ENCODE results near the gene MEIS3.
A peak's percentile ranks its signal among the peaks of the same experiment; 100 is the strongest.

MEIS3 gene

DNA sequence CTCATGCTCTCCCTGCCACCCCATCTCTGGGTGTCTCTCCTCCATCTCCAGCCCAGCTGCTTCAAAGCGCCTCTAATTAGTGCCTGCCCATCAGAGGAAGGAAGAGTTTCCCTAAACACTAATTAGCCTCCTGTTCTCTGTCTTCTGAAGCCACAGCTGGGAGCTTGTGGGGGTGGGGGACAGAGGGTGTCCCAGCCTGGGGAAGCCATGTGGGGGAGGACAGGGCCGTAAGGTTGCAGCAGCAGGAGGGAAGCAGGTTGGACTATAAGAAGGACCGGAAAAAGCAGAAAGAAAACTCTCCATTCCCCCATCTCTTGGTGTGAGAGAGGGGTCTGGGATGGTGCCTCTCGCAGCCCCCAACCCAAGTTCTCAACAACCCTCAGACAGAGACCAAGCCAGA lies 26.2 kb upstream of the MEIS3 start:
- Mint-ChIP-seq H3K4me3 (peak overlapping the region; percentile 73), H3K27ac (peak overlapping the region; percentile 1), H3K4me1 (ENCODE audit: low read depth) (peaks cover 44% of the 10 kb centered on the region)

DNA sequence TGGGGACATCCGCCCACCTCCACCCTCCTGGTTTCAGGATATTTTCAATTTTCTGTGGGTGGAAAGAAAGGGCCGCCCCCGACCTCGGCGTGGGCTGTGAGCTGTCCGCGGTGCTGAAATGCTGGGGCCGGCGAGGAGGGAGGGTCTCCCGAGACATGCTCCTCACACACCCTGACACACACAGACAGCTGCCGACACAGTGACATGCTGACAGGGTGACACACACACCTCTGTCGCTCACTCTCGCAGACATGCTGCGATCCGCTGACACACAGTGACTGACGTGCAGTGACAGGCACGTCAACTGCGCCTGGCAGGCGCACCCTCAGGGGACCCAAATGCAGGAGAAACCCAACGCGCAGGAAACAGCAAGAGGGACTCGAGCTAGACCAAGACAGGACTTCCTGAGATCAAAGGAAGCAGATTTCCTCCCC lies 25.1 kb upstream of the MEIS3 start:
- H3K9me3 Mint-ChIP-seq (ENCODE audit: low read depth), result no peaks in the 10 kb centered on the region
- peaks cover 40% of the 10 kb centered on the region for H3K27me3 Mint-ChIP-seq
- peak overlapping the region; percentile 75 for H3K4me3 Mint-ChIP-seq
- H3K27ac Mint-ChIP-seq, result peak overlapping the region; percentile 0
- H3K4me1 Mint-ChIP-seq (ENCODE audit: low read depth), result peaks cover 44% of the 10 kb centered on the region
- H3K36me3 Mint-ChIP-seq, result no peaks in the 10 kb centered on the region

More for the DNA sequence above, 26.2 kb upstream of the MEIS3 start:
- Mint-ChIP-seq H3K27me3 (peaks cover 37% of the 10 kb centered on the region), H3K36me3 (no peaks in the 10 kb centered on the region), H3K9me3 (ENCODE audit: low read depth) (no peaks in the 10 kb centered on the region)

DNA sequence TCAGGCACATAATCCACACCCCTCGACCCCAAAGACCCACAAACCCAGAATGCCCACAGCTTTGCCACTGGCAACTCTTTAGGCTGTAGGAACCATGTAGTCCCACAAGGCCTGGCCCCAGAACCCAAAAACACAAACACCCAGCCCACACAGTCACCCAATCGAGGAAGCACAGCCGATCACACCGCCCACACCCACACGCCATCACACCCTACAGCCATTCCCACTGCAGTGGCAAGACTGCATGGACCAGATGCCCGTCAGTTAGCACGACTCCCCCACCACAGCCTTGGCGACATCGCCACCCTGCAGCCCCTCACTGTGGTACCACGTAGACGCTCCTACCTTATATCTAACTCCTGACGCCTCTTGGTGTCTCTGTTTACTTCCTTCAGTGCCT lies 24.0 kb upstream of the MEIS3 start:
- Mint-ChIP-seq H3K36me3 (no peaks in the 10 kb centered on the region), H3K27me3 (peaks cover 44% of the 10 kb centered on the region), H3K27ac (no peak overlapping the region), H3K4me1 (ENCODE audit: low read depth) (peaks cover 44% of the 10 kb centered on the region), H3K9me3 (ENCODE audit: low read depth) (no peaks in the 10 kb centered on the region), H3K4me3 (no peak overlapping the region)

DNA sequence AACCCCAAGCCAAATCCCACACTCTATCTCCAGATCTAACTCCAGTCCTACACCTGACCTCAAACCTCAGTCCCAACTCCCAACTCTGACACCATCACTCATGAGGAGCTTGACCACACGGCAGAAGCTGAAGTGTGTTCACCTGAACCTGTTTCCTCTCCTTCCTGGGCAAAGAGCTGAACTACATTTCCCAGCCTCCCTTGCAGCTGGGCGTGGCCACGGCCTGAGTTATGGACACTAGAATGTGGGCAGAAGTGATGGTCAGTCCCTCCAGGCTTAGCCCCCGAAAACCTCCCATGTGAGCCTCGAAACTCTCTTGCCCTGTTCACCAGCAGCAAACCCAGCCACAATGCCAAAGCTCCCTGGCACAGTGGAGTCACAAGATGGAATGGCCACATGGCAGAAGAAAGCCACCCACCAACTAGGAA lies 19.5 kb upstream of the MEIS3 start:
- no peak overlapping the region for H3K27ac Mint-ChIP-seq
- peaks cover 25% of the 10 kb centered on the region for H3K4me1 Mint-ChIP-seq (ENCODE audit: low read depth)
- peaks cover 34% of the 10 kb centered on the region for H3K27me3 Mint-ChIP-seq
- no peak overlapping the region for H3K4me3 Mint-ChIP-seq
- no peaks in the 10 kb centered on the region for H3K36me3 Mint-ChIP-seq
- no peaks in the 10 kb centered on the region for H3K9me3 Mint-ChIP-seq (ENCODE audit: low read depth)

DNA sequence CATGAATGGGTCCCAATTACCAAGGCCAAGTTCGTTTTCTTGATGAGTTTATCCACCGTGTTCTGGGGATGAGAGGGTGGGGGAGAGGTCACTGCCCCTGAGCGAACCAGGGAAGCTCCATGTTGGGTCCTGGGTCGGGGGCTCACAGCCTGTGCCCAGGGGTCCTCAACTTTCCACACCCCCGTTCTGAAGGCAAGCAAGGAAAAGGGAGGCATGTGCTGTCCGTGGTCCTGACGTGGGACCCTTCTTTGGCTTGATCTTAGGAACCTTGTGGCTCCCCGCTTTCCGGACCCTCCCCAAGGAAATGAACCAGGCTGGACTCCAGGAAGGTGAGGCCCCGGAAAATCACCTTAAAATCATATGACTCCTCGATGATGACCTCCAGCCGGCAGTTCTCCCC lies 18.2 kb upstream of the MEIS3 start:
- H3K36me3 Mint-ChIP-seq, result no peaks in the 10 kb centered on the region
- H3K27ac Mint-ChIP-seq, result no peak overlapping the region
- H3K4me1 Mint-ChIP-seq (ENCODE audit: low read depth), result peaks cover 18% of the 10 kb centered on the region
- no peak overlapping the region for H3K4me3 Mint-ChIP-seq
- no peaks in the 10 kb centered on the region for H3K9me3 Mint-ChIP-seq (ENCODE audit: low read depth)
- H3K27me3 Mint-ChIP-seq, result peaks cover 25% of the 10 kb centered on the region

DNA sequence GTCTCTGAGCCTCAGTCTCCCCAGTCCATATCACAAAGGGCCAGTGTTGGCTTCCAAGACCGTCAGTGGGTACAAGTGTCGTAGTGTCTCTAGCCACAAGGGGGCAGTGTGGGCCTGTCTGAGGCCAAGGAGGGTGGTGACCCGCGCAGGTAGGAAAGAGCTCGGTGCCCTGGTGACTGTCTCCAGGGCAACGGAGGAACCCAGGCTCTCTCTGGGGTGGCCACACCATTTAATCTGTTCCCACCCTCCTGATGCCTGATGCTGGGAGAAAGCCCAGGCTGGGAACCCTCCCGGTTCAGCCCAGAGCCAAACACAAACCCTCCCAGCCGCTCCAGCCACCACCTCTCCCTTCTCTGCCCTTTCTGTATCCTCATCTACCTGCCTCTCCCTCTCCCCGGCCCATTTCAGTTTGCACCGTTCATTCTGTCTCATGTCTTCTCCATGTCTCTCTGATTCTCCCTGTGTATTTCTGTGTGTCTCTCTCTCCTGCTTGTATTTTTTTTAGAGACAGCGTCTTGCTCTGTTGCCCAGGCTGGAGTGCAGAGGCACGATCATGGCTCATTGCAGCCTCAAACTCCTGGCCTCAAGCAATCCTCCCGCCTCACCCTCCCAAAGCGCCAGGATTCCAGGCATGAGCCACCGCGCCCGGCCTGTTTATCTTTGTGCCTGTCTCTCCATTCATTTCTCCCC lies 17.5 kb upstream of the MEIS3 start:
- peak overlapping the region; percentile 64 for H3K27ac Mint-ChIP-seq
- no peaks in the 10 kb centered on the region for H3K36me3 Mint-ChIP-seq
- H3K4me3 Mint-ChIP-seq, result no peak overlapping the region
- H3K27me3 Mint-ChIP-seq, result peaks cover 21% of the 10 kb centered on the region
- peaks cover 20% of the 10 kb centered on the region for H3K4me1 Mint-ChIP-seq (ENCODE audit: low read depth)
- H3K9me3 Mint-ChIP-seq (ENCODE audit: low read depth), result no peaks in the 10 kb centered on the region

DNA sequence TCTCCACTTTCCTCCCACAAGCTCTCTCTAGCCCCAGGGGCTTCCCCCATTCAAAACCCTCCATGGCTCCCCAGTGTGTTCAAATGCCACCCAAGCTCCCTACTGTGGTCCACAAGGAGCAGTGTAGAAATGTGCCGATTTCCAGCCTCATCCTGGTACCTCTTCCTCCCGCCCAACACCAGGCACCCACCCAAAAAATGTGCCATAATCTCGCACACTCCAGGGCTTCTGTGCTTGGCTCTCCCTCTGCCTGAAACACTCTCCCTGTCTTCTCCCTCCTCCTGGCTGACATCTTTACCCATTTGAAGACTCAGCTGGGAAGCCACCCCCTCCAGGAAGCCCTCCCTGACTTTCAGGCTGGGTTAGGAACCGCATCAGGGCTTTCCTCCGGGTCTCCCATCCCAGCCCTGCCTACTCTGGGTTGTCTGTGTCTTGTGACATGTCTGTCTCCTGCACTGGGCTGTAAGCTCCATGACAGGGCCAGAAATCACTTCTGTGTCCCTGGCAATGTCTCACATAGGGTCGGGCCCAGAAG lies 16.6 kb upstream of the MEIS3 start:
- Mint-ChIP-seq H3K4me3 (peak overlapping the region; percentile 17), H3K4me1 (ENCODE audit: low read depth) (peaks cover 20% of the 10 kb centered on the region), H3K9me3 (ENCODE audit: low read depth) (no peaks in the 10 kb centered on the region), H3K27ac (no peak overlapping the region), H3K27me3 (peaks cover 19% of the 10 kb centered on the region), H3K36me3 (no peaks in the 10 kb centered on the region)

DNA sequence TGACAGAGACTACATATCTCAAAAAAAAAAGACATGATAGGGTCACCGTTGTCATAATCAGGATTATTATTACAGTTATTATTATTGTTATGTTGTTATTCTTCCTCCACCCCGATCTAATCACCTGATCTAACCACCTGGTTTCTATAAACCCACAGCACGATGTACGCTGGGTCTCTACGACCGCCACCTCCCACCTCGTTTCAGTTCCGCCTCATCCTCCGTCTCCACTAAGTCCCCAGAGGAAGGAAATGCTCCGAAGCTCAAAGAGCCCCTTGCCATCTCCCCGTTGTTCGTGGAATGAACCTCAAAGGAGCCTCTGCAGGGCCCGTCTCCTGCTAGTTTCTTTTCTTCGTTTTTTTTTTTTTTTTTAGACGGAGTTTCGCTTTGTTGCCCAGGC lies 15.9 kb upstream of the MEIS3 start:
- Mint-ChIP-seq H3K27ac (no peak overlapping the region), H3K4me1 (ENCODE audit: low read depth) (peaks cover 21% of the 10 kb centered on the region), H3K36me3 (no peaks in the 10 kb centered on the region), H3K9me3 (ENCODE audit: low read depth) (no peaks in the 10 kb centered on the region), H3K4me3 (no peak overlapping the region), H3K27me3 (peaks cover 18% of the 10 kb centered on the region)

DNA sequence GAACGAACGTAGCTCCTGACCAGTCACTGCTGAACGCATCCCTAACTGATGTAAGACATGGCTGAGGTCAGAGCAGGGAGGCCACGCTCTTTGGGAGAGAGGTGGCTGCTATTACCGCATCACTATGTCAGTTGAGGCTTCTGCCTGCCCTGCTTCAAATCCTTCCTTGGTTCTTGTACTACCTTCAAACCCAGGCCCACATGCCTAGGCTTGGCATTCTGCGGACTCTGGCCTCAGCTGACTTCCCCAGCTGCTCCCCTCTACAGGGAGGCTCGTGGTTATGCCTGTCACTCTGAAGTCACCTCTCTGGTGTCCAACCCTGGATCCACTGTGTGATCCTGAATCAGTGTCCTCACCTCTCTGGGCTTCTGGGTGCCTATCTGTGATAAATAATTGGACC lies 14.8 kb upstream of the MEIS3 start:
- Mint-ChIP-seq H3K4me1 (ENCODE audit: low read depth) (peaks cover 27% of the 10 kb centered on the region), H3K27me3 (peaks cover 14% of the 10 kb centered on the region)

DNA sequence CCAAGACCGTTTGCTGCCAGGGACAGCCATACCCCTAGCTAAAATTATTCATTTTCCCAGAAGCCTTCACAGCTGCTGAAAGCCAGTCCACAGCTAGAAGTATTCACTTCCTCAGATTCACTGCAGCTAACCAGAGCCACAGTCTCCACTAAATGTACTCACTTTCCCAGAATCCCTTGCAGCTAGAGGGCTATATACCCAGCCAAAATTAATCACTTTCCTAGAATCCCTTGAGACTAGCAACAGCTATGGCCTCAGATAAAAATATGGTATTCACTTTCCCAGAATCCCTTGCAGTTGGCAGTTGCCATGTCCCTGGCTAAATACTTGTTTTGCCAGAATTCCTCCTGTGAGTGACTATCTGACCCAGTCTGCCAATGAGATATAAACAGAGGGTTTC lies 13.8 kb upstream of the MEIS3 start:
- Mint-ChIP-seq H3K36me3 (no peaks in the 10 kb centered on the region), H3K4me1 (ENCODE audit: low read depth) (peaks cover 27% of the 10 kb centered on the region), H3K4me3 (no peak overlapping the region), H3K9me3 (ENCODE audit: low read depth) (no peaks in the 10 kb centered on the region), H3K27ac (no peak overlapping the region), H3K27me3 (peaks cover 8% of the 10 kb centered on the region)

More for the DNA sequence above, 14.8 kb upstream of the MEIS3 start:
- H3K4me3 Mint-ChIP-seq, result no peak overlapping the region
- no peaks in the 10 kb centered on the region for H3K36me3 Mint-ChIP-seq
- H3K27ac Mint-ChIP-seq, result no peak overlapping the region
- H3K9me3 Mint-ChIP-seq (ENCODE audit: low read depth), result no peaks in the 10 kb centered on the region

DNA sequence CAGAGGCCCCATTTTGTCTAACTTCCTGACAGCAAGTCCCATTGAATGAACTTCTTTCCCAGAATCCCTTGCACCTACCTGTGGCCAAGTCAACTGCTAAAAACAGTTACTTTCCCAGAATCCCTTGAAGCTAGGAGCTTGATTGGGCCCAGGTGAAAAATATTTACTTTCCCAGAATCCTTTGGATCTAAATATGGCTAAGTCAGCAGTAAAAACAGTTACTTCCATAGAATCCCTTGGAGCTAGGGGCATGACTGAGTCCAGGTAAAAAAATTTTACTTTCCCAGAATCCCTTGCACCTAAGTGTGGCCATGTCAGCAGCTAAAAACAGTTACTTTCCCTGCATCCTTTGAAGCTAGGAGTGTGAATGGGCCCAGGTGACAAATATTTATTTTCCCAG lies 13.2 kb upstream of the MEIS3 start:
- Mint-ChIP-seq H3K4me1 (ENCODE audit: low read depth) (peaks cover 27% of the 10 kb centered on the region), H3K36me3 (no peaks in the 10 kb centered on the region), H3K9me3 (ENCODE audit: low read depth) (no peaks in the 10 kb centered on the region), H3K27ac (no peak overlapping the region), H3K4me3 (no peak overlapping the region), H3K27me3 (peaks cover 4% of the 10 kb centered on the region)

DNA sequence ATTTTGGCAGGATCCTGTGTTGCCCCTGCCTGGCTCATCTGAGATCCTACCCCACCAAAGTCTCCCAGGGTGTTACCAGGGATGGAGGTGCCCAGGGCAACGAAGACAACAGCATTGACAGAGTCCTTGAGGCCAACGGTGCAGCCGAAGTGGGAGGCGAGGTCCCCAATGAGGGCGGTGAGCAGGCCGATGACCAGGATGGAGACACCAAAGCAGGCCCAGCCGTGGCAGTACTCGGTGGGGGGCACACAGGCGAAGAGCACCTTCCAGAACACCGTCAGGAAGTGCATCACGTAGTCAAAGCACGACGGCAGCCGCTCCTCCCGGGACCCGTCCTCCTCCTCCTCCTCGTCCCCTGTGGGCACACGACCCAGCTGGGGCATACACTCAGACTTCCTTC lies 12.8 kb upstream of the MEIS3 start:
- H3K27ac Mint-ChIP-seq, result no peak overlapping the region

DNA sequence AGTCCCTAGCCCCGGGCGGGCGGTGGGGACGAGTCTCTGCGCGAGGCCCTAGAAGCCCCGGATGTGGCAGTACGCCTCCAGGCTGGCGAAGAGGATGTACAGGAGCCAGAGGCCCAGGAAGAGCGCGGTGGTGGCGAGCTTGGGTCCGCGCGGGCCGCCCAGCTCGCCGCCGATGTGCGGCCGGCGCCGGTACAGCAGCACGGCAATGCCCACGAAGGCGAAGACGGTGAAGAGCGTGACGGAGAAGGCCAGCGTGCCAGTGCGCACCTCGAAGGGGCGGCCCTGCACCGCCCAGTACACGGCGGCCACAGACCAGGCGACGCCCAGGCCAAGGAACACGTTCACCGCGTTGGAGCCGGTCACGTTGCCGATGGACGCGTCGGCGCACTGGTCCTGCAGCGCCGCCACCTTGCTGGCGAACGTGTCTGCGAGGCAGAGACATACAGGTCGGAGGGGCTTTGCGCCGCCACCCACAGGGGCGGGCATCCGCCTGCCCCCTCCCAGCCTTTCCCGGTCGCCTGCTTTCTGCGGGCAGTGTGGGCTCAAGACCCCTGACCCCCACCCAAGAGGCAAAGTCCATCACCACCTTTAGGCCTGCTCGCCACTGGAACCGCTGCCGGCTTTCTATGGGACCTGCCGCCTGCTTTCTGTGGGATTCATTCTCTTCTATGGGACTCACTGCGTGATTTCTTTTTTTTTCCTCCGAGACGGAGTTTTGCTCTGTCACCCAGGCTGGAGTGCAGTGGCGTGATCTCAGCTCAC lies 10.9 kb upstream of the MEIS3 start:
- Mint-ChIP-seq H3K27me3 (peaks cover 11% of the 10 kb centered on the region), H3K36me3 (no peaks in the 10 kb centered on the region), H3K4me1 (ENCODE audit: low read depth) (peaks cover 10% of the 10 kb centered on the region), H3K9me3 (ENCODE audit: low read depth) (no peaks in the 10 kb centered on the region), H3K4me3 (peak overlapping the region; percentile 47), H3K27ac (no peak overlapping the region)

More for the DNA sequence above, 12.8 kb upstream of the MEIS3 start:
- Mint-ChIP-seq H3K4me1 (ENCODE audit: low read depth) (peaks cover 24% of the 10 kb centered on the region), H3K36me3 (no peaks in the 10 kb centered on the region), H3K4me3 (no peak overlapping the region), H3K9me3 (ENCODE audit: low read depth) (no peaks in the 10 kb centered on the region), H3K27me3 (peaks cover 4% of the 10 kb centered on the region)

DNA sequence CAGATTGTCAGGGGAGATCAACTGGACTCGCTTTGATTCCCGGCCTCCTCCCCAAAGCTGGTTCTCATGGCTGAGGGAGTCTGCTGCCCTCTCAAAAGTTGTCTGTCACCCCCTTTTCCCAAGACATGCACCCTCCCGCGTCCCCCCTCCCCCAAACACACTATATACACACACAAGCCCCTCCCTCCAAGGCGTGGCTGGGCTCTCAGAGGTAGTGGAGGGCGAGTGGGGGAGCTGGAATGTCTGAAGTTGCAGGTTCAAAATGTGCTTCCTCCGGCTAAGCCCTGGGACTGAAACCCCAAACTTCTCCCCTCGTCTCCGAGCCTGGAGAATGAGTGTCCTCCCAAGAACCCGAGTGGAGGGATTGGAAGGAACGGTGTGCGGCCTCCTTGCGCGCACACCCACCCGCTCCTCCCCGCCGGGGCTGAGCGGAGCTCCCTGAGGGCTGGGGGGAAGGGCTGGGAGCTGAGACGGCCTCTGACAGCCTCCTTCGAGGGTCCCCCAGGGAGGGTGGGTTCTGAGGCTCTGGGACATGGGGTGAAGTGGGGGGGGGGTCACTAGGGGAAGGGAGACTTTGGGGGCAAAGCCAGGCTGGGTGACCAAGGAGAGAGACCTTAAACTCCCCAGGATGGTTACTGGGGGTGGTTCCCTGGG lies 9.9 kb upstream of the MEIS3 start:
- Mint-ChIP-seq H3K36me3 (no peaks in the 10 kb centered on the region), H3K9me3 (ENCODE audit: low read depth) (no peaks in the 10 kb centered on the region), H3K4me1 (ENCODE audit: low read depth) (peaks cover 9% of the 10 kb centered on the region), H3K4me3 (peak overlapping the region; percentile 17), H3K27me3 (peaks cover 14% of the 10 kb centered on the region), H3K27ac (no peak overlapping the region)
